ENCODE results near the gene METAP1.
A peak's percentile ranks its signal among the peaks of the same experiment; 100 is the strongest.
"Not testable (repeated sequence)": the region's sequence is repeated elsewhere in the genome, so short reads cannot be mapped to it uniquely, and the experiment has no call there.

METAP1 gene

DNA sequence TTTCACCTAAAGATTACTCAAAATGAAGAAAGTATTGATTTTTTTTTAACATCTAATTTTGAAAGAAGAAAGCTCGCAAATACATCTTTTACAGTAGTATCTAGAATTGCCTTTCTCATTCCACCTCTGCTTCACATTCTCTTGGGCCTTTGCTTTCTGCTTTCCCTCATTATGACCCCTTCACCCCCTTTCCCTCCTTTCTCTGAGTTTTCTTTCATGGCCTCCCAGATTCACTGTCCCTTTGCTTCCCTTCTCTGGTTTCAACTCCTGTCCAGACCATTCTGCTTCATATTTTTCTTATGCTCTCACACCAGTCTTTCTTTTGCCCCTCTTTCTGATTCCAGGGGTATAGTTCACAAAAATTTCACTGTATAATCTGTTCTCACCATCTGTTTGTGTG, 64.0 kb downstream of the METAP1 start:
- DNase-seq (ENCODE audit: low spot score), result no peak

GRCh38 chr4:99061048-99061700, 65.7 kb downstream of the METAP1 start:
- no peak for DNase-seq (ENCODE audit: low spot score)

GRCh38 chr4:99062120-99062519, 66.6 kb downstream of the METAP1 start:
- no peak for DNase-seq (ENCODE audit: low spot score)

DNA sequence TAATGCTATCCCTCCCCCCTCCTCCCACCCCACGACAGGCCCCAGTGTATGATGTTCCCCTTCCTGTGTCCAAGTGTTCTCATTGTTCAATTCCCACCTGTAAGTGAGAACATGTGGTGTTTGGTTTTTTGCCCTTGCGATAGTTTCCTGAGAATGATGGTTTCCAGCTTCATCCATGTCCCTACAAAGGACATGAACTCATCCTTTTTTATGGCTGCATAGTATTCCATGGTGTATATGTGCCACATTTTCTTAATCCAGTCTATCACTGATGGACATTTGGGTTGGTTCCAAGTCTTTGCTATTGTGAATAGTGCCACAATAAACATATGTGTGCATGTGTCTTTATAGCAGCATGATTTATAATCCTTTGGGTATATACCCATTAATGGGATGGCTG, 70.0 kb downstream of the METAP1 start:
- DNase-seq (ENCODE audit: low spot score), result not testable (repeated sequence)

DNA sequence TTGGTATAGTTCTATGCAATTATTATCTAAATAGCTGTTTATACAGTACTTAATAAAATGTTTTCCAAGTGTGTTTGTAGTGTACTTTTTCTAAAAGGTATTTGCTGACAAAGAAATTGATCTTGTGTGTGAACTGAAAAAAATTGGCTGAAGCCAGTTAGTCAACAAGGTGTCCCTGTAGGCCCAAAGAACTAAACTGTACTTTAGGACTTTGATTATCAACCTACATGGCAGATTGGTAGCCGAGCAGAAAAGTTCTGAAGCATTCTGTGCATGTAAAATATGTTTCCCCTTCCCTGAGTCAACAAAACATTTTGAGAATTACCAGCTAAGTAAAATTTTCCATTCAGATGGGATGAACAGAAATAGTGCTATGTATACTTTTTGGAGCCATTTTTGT, 72.1 kb downstream of the METAP1 start:
- no peak for DNase-seq (ENCODE audit: low spot score)

GRCh38 chr4:99071159-99071558, 75.6 kb downstream of the METAP1 start:
- DNase-seq (ENCODE audit: low spot score), result no peak

DNA sequence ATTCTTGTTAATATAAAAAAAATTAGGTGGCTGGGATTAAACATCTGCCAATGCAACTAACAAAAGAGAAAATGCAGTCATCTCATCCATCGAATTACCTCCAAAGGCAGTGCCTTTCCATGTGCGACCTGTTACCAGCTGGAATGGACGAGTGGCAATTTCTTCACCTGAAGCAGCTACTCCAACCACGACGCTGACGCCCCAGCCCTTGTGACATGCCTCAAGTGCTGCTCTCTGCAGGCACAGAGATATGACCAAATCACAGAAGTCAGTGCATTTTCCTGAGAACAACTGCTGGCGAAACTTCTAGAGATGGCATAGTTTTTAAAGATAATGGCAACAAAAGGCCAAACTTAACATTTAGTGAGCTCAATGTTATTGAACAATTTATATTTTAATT, 79.3 kb downstream of the METAP1 start:
- no peak for DNase-seq (ENCODE audit: low spot score)

GRCh38 chr4:99076292-99076976, 80.9 kb downstream of the METAP1 start:
- no peak for DNase-seq (ENCODE audit: low spot score)

GRCh38 chr4:99077177-99077576, 81.7 kb downstream of the METAP1 start:
- no peak for DNase-seq (ENCODE audit: low spot score)

GRCh38 chr4:99078336-99078735, 82.8 kb downstream of the METAP1 start:
- no peak for DNase-seq (ENCODE audit: low spot score)

DNA sequence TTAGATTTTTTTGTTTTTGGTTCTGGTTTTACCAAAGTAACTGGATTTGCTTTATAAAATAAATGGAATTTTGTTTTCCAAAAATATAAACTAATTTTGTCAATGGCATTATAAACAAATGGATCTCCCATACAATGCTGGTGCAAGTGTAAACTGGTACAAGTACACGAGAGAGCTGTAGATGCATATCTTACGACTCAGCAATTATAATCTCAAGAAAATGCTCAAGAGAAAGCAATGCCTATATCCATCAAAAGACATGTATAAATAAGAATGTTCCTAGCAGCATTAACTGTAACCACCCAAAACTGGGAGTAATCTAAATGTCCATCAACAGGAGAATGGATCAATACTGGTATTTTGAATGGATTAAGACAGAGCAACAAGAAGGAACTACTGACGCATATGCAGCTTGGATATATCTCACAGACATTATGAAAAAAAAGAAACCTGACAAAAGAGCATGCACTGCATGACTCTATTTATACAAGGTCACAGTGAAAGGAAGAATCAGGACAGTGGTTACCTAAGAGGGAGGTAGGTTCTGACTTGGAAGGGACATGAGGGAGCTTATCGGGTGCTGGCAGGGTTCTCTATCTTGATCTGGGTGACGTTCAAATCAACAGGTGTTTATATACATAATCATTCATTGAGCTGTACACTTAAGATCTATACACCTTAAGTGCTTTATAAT, 83.6 kb downstream of the METAP1 start:
- DNase-seq (ENCODE audit: low spot score), result no peak

- DNase-seq (ENCODE audit: low spot score), result no peak
Measured at GRCh38 chr4:99079625-99080295, 84.2 kb downstream of the METAP1 start.

GRCh38 chr4:99080869-99081268, 85.3 kb downstream of the METAP1 start:
- DNase-seq (ENCODE audit: low spot score), result not testable (repeated sequence)

GRCh38 chr4:99082192-99082591, 86.7 kb downstream of the METAP1 start:
- no peak for DNase-seq (ENCODE audit: low spot score)

GRCh38 chr4:99084595-99084994, 89.1 kb downstream of the METAP1 start:
- no peak for DNase-seq (ENCODE audit: low spot score)

DNA sequence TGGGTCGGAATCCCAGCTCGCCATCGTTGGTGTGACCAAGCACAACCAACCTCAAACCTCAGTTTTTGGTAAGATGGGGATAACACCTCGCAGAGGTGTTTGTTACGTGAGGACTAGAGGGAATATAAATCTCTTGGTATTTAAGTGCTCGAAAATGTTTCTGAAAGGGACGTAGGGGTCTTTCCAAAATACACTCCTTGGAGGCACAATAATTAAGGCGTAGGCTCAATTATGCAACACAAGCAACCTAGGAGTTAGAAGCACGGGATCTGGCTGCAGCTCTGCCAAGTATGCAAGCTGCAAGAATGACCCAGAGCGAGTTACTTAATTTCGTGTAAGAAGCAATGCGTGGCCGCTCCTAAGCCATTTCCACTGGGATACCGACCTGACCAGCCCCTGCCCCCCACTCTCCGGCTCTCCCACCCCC, 92.5 kb downstream of the METAP1 start:
- no peak for DNase-seq (ENCODE audit: low spot score)

GRCh38 chr4:99088481-99089365, 93.2 kb downstream of the METAP1 start, which contains the start of gene ADH5:
ADH5 (minus strand) TSS chr4:99088788; CDS start chr4:99088700, 88 bp downstream.
- DNase-seq (ENCODE audit: low spot score), result peak; percentile 69

DNA sequence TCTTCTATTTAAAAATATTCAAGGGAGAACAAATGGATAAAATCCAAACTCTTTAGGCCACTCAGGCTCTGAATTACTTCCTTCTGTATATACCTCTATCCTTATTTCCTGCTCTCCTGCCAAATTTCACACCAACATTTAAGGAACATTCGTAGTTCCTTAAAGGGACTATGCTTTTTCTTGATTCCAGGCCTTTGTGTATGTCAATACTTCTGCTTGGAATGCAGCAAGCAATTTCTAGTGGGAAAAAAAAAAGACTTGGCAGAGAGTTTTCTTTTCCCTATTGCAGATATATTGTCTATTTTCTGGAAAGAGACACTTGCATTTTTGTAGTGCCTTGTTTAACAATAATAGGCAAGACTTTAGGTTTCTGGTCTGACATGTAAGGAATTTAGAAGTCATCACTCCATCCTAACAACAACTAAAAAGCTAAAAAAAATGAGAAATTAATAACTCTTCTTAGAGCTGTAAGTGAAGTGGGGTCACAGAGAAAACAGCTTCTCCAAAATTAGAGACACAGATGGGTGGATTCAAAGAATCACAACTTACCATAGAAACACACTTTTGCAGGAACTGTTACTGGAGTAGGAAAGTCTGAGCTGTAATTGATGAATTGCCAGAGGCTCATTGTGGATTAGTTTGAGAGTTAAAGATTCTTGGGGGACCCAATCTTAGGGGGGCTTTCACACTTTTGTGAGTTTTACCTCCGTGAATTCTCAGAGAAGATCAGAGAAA, 95.1 kb downstream of the METAP1 start:
- DNase-seq (ENCODE audit: low spot score), result no peak

GRCh38 chr4:99091216-99091575, 95.7 kb downstream of the METAP1 start:
- no peak for DNase-seq (ENCODE audit: low spot score)

GRCh38 chr4:99091841-99092240, 96.3 kb downstream of the METAP1 start:
- DNase-seq (ENCODE audit: low spot score), result not testable (repeated sequence)

DNA sequence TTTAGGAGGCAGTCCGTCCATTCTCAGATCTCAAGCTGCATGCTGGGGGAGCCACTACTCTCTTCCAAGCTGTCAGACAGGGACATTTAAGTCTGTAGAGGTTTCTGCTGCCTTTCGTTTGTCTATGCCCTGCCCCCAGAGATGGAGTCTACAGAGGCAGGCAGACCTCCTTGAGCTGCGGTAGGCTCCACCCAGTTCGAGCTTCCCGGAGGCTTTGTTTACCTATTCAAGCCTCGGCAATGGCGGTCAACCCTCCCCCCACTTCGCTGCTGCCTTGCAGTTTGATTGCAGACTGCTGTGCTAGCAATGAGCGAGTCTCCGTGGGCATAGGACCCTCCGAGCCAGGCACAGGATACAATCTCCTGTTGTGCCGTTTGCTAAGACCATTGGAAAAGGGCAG, 103.8 kb downstream of the METAP1 start:
- no peak for DNase-seq (ENCODE audit: low spot score)
